ENCODE data around the gene EDAR. TPM values are rescaled to one million over a fixed set of nuclear protein-coding genes. Genes with fewer than 3 reads are reported as not detected.

The EDAR gene
- total and polyA plus RNA-seq, 2 of the 4 experiments (the other 2 are of a cell fraction) = not detected

- Histone ChIP-seq H3K23ac (ENCODE audit: low read depth, low read length) (no peak overlapping the region), H4K8ac (ENCODE audit: low read depth in 2 of 2, low read length in 2 of 2) (no peak overlapping the region), H3K14ac (replicated peaks; ENCODE audit: low read depth, low read length) (no peak overlapping the region), H3K18ac (ENCODE audit: low read depth, low read length) (no peak overlapping the region), H3K4me2 (ENCODE audit: low read depth, low read length) (no peak overlapping the region), H3K56ac (ENCODE audit: extremely low read depth, insufficient read depth, low read length) (no peak overlapping the region), H3K9me3 (ENCODE audit: control insufficient read depth, insufficient read depth, low read length) (no peaks in the 10 kb centered on the region), H2BK5ac (ENCODE audit: low read depth, low read length, poor library complexity, severe bottlenecking) (no peak overlapping the region), H2BK15ac (ENCODE audit: low read depth, low read length) (no peak overlapping the region), H3K79me1 (ENCODE audit: low read depth in 1 of 2, low read length in 2 of 2) (no peaks in the 10 kb centered on the region), H4K5ac (ENCODE audit: low read depth, low read length) (no peak overlapping the region), H3K9ac (ENCODE audit: low read depth, low read length) (no peak overlapping the region), H2AK5ac (ENCODE audit: low read depth, low read length) (no peak overlapping the region), H3K27ac (ENCODE audit: insufficient read depth, low read length) (no peak overlapping the region), H2BK120ac (ENCODE audit: low read depth, low read length) (no peak overlapping the region), H4K91ac (ENCODE audit: insufficient read depth, low read depth, low read length) (no peak overlapping the region), H3K27me3 (ENCODE audit: control insufficient read depth, insufficient read depth, low read length) (no peaks in the 10 kb centered on the region), H3K36me3 (ENCODE audit: control insufficient read depth, insufficient read depth, low read length) (no peaks in the 10 kb centered on the region; the same call in 1 of the 2 replicates), H2AK9ac (replicated peaks; ENCODE audit: low read depth, low read length, poor library complexity) (no peak overlapping the region), H3K4me1 (ENCODE audit: control insufficient read depth, insufficient read depth, low read length) (no peaks in the 10 kb centered on the region), H3K4ac (ENCODE audit: low read depth, low read length) (no peak overlapping the region), H4K20me1 (ENCODE audit: insufficient read depth, low read length) (no peaks in the 10 kb centered on the region), H2BK20ac (ENCODE audit: low read depth, low read length) (no peak overlapping the region), H3K9me1 (ENCODE audit: insufficient read depth, low read length) (0 out of 2 replicates have a peak, but pooled peaks cover 2% of the 10 kb centered on the region), H2AFZ (replicated peaks; ENCODE audit: low read length, poor library complexity) (no peak overlapping the region), H3K4me3 (ENCODE audit: insufficient read depth, low read depth, low read length) (no peak overlapping the region)
- DNase-seq = no peak
- dilution Hi-C loops (cut with HindIII; ENCODE audit: low sequenced_read_pairs, unreplicated experiment) = no loop called here
- CTCF ChIA-PET = no interaction called here
- in situ Hi-C loops (cut with MboI; ENCODE audit: low sequenced_read_pairs) = no loop called here
- no TSS peak for BruUV-seq (replicated peaks)
- intact Hi-C loops (cut with micrococcal nuclease) = no loop called here
- WGBS, 2 experiments (ENCODE audit: extremely low coverage in 2 of 2, insufficient read length in 1 of 2) = 100% methylated on average over 1 of the region's 1 CpG; no CpG with 5 or more reads in 1 of the 2 experiments
- POLR2A ChIA-PET (ENCODE audit: unreplicated experiment) = no interaction called here
- ATAC-seq (ENCODE audit: low read depth) = no peak
- TF ChIP-seq ELK1 (IDR thresholded peaks at IDR 0.05; ENCODE audit: borderline replicate concordance, low read depth, low read length) = no peak
- no peak for TF ChIP-seq MAFK (IDR thresholded peaks at IDR 0.05; ENCODE audit: low read depth, low read length)
- no peak for TF ChIP-seq USF2 (IDR thresholded peaks at IDR 0.05; ENCODE audit: low read depth, low read length)
- TF ChIP-seq RAD21 (IDR thresholded peaks at IDR 0.05; ENCODE audit: low read length) = no peak
- TF ChIP-seq SMC3 (IDR thresholded peaks at IDR 0.05; ENCODE audit: low read depth, low read length) = no peak
- TF ChIP-seq CTCF (conservative IDR thresholded peaks at IDR 0.05; ENCODE audit: low read depth, low read length) = no peak
- TF ChIP-seq FOS (IDR thresholded peaks at IDR 0.05; ENCODE audit: low read depth, low read length) = no peak
- TF ChIP-seq RCOR1 (IDR thresholded peaks at IDR 0.05; ENCODE audit: insufficient replicate concordance, low read length) = no peak
- TF ChIP-seq CEBPB (IDR thresholded peaks at IDR 0.05; ENCODE audit: low read depth, low read length) = no peak
- TF ChIP-seq BHLHE40 (IDR thresholded peaks at IDR 0.05; ENCODE audit: low read depth, low read length) = no peak
- TF ChIP-seq RFX5 (IDR thresholded peaks at IDR 0.05; ENCODE audit: low read depth, low read length) = no peak
- no peak for TF ChIP-seq CHD1 (IDR thresholded peaks at IDR 0.05; ENCODE audit: low read depth, low read length)
Observed at GRCh38 chr2:108847000-108847399, 142.0 kb downstream of the EDAR start.

Measured in IMR-90 (cell line).